SK-N-SH (cell line): Measurements from ENCODE around the gene CGN.

ENCODE experiments used
- CHD2 ChIP-seq: fragments of 150-350 bp; IDR thresholded peaks from 2 replicates; pipeline ENCODE4 v1.6.1; 2018; ENCODE audit warnings: low read length; ENCODE audit not compliant: partially characterized antibody
- EP300 ChIP-seq, 2 experiments: IDR thresholded peaks; 2 replicates each; pipeline versions ENCODE4 v1.4.0 to v1.6.1; 2012; ENCODE audit warnings: borderline replicate concordance in 1 of 2, low read depth in 1 of 2, low read length in 1 of 2
- EZH2phosphoT487 ChIP-seq: fragments of 200-600 bp; sonication (generic); IDR thresholded peaks from 2 replicates; pipeline ENCODE4 v1.6.1; 2017; ENCODE audit warnings: low read depth, mixed run types, mild to moderate bottlenecking, antibody characterized with exemption, moderate library complexity, borderline replicate concordance
- FOXJ3 ChIP-seq: sonication (generic); formaldehyde crosslinking; IDR thresholded peaks from 2 replicates; pipeline ENCODE4 v1.5.1; 2020; ENCODE audit warnings: mild to moderate bottlenecking, missing genetic modification reagents
- GABPA ChIP-seq: IDR thresholded peaks from 2 replicates; pipeline ENCODE4 v1.4.0; 2012; ENCODE audit warnings: low read depth, mild to moderate bottlenecking
- JUND ChIP-seq: IDR thresholded peaks from 2 replicates; pipeline ENCODE4 v1.4.0; 2012
- NRF1 ChIP-seq: IDR thresholded peaks from 2 replicates; pipeline ENCODE4 v1.6.1; 2012; ENCODE audit warnings: low read depth, mild to moderate bottlenecking, low read length
- RAD21 ChIP-seq: IDR thresholded peaks from 2 replicates; pipeline ENCODE4 v1.6.1; 2012; ENCODE audit warnings: mild to moderate bottlenecking, low read length
- REST ChIP-seq: IDR thresholded peaks from 2 replicates; pipeline ENCODE4 v1.6.1; 2012; ENCODE audit warnings: mild to moderate bottlenecking, low read depth, low read length, moderate library complexity
- SIN3A ChIP-seq: IDR thresholded peaks from 2 replicates; pipeline ENCODE4 v1.6.1; 2012; ENCODE audit warnings: low read depth, mild to moderate bottlenecking, low read length, moderate library complexity, borderline replicate concordance
- YY1 ChIP-seq: IDR thresholded peaks from 2 replicates; pipeline ENCODE4 v1.4.0; 2012; ENCODE audit warnings: low read depth, mild to moderate bottlenecking
- TF ChIP-seq, protein P1 (sequence below): fragments of 200-600 bp; sonication (generic); IDR thresholded peaks from 2 replicates; pipeline ENCODE4 v1.6.1; 2017; ENCODE audit warnings: antibody characterized with exemption, mild to moderate bottlenecking, moderate library complexity

DNA sequence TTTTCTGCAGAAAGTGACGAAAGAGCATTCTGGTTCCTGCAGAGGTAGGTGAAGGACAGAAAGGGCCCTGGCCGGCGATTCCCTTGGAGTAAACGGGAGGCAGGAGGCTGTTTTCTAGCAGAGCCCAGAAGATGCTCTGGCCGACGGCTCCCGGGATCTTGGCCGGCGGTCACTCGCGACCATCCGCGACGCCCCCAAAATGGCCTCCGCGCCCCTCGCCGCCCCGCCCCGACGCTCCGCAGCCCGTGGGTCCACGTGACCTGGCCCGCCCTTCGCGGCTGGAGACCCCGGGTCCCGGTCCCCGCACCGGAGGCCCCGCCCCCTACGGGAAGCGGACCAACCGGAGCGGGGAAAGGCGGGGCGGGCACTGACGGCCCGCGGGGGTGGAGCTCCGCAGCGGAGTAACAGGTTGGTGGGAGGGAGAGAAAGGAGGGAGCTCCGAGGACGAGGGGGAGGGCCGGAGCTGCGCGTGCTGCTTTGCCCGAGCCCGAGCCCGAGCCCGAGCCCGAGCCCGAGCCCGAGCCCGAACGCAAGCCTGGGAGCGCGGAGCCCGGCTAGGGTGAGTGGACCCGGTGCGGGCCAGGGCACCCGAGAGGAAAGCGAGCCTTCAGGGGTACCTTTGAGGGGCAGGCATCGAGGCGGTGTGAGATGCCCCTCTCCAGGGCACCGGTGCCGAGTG lies at the start of gene CGN:
- TF ChIP-seq EP300 (IDR thresholded peaks at IDR 0.05; ENCODE audit: borderline replicate concordance in 1 of 2, low read depth in 1 of 2, low read length in 1 of 2) (no peak), RAD21 (no peak), CHD2 (no peak), SIN3A (no peak), FOXJ3 (CRISPR knock-in tag) (no peak), YY1 (peak; percentile 59), JUND (no peak), REST (no peak), GABPA (no peak), NRF1 (peak; percentile 35; the same call in 1 of the 2 replicates), EZH2phosphoT487 (no peak)
- TF ChIP-seq, protein P1, sequence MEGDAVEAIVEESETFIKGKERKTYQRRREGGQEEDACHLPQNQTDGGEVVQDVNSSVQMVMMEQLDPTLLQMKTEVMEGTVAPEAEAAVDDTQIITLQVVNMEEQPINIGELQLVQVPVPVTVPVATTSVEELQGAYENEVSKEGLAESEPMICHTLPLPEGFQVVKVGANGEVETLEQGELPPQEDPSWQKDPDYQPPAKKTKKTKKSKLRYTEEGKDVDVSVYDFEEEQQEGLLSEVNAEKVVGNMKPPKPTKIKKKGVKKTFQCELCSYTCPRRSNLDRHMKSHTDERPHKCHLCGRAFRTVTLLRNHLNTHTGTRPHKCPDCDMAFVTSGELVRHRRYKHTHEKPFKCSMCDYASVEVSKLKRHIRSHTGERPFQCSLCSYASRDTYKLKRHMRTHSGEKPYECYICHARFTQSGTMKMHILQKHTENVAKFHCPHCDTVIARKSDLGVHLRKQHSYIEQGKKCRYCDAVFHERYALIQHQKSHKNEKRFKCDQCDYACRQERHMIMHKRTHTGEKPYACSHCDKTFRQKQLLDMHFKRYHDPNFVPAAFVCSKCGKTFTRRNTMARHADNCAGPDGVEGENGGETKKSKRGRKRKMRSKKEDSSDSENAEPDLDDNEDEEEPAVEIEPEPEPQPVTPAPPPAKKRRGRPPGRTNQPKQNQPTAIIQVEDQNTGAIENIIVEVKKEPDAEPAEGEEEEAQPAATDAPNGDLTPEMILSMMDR: no peak
